SK-N-MC (cell line): ENCODE measurements around the gene VPS11.
"Not testable (repeated sequence)": the region's sequence is repeated elsewhere in the genome, so short reads cannot be mapped to it uniquely, and the experiment has no call there.

Experiments used
- EZH2 ChIP-seq: fragments of 200-600 bp; sonication (generic); IDR thresholded peaks from one replicate; pipeline ENCODE4 v1.6.1; 2017; ENCODE audit warnings: antibody characterized with exemption
- POLR2AphosphoS5 ChIP-seq: IDR thresholded peaks from 2 replicates; pipeline ENCODE4 v1.6.1; 2012; ENCODE audit warnings: mild to moderate bottlenecking, low read depth, low read length, borderline replicate concordance

- TF ChIP-seq POLR2AphosphoS5, EZH2: not testable (repeated sequence)
Observed at GRCh38 chr11:119033421-119033820, 34.2 kb upstream of the VPS11 start.
